ENCODE measurements around the gene GOLPH3L. TPM values are rescaled to one million over a fixed set of nuclear protein-coding genes. Genes with fewer than 3 reads are reported as not detected.
"Not testable (repeated sequence)": the region's sequence is repeated elsewhere in the genome, so short reads cannot be mapped to it uniquely, and the experiment has no call there.

Gene GOLPH3L
- total and polyA plus RNA-seq, 2 donors (not counting 1 experiment from before 2014, with no cell fraction given): 7.4 to 25.3 TPM

- Histone ChIP-seq H3K9ac (ENCODE audit: low read length) (no peak overlapping the region), H3K4me3 (ENCODE audit: control extremely low read depth in 1 of 5, extremely low read depth in 1 of 5, insufficient read depth in 1 of 5, low read depth in 2 of 5, low read length in 4 of 5) (no peak overlapping the region), H3K36me3 (replicated peaks in 1 of 2; ENCODE audit: control extremely low read depth in 1 of 2, control insufficient read depth in 1 of 2, extremely low read depth in 1 of 2, insufficient read depth in 2 of 2, low read length in 1 of 2) (peaks cover 4 to 58% of the 10 kb centered on the region in 2 experiments), H4K20me1 (ENCODE audit: control insufficient read depth, insufficient read depth, low read length, poor library complexity, severe bottlenecking) (no peaks in the 10 kb centered on the region), H3K27ac (ENCODE audit: low read length in 2 of 2) (no peak overlapping the region), H3K4me2 (replicated peaks; ENCODE audit: low read depth, low read length, poor library complexity, severe bottlenecking) (no peak overlapping the region), H3K9me3 (ENCODE audit: control extremely low read depth in 1 of 3, control insufficient read depth in 2 of 3, insufficient read depth in 1 of 3, low read length in 2 of 3) (no peaks in the 10 kb centered on the region), H3K27me3 (replicated peaks in 1 of 4; ENCODE audit: control extremely low read depth in 1 of 4, control insufficient read depth in 3 of 4, insufficient read depth in 4 of 4, low read length in 3 of 4) (no peaks in the 10 kb centered on the region), H2AFZ (ENCODE audit: insufficient read depth, low read depth, low read length, poor library complexity, severe bottlenecking) (no peak overlapping the region), H3K79me2 (ENCODE audit: control insufficient read depth, insufficient read depth, low read length) (peaks cover 56% of the 10 kb centered on the region), H3K4me1 (ENCODE audit: control insufficient read depth in 2 of 2, insufficient read depth in 2 of 2, low read length in 2 of 2) (peaks cover 28 to 33% of the 10 kb centered on the region in 2 donors)
- no peak overlapping the region for H3K27ac Mint-ChIP-seq
- ChIA-PET CTCF (interaction anchor here (1.2 to 23.2 kb wide), 3 partner anchors 46 to 65 kb away, joined by 4 to 661 read pairs (median 5); partner anchors contain the start of gene MCL1), POLR2A (no interaction called here)
- no peak overlapping the region for H3K4me3 Mint-ChIP-seq
- H3K4me1 Mint-ChIP-seq: peaks cover 28% of the 10 kb centered on the region
- ATAC-seq (ENCODE audit: low read depth) (no peak), DNase-seq (no peak)
- no peaks in the 10 kb centered on the region for H3K27me3 Mint-ChIP-seq
- H3K9me3 Mint-ChIP-seq (ENCODE audit: insufficient read depth): no peaks in the 10 kb centered on the region
- intact Hi-C loops (cut with micrococcal nuclease): loop anchor here (5.0 kb wide), 2 partner anchors 141 to 301 kb away; partner anchors contain the start of genes CTSS and SETDB1
- TF ChIP-seq, protein P1, sequence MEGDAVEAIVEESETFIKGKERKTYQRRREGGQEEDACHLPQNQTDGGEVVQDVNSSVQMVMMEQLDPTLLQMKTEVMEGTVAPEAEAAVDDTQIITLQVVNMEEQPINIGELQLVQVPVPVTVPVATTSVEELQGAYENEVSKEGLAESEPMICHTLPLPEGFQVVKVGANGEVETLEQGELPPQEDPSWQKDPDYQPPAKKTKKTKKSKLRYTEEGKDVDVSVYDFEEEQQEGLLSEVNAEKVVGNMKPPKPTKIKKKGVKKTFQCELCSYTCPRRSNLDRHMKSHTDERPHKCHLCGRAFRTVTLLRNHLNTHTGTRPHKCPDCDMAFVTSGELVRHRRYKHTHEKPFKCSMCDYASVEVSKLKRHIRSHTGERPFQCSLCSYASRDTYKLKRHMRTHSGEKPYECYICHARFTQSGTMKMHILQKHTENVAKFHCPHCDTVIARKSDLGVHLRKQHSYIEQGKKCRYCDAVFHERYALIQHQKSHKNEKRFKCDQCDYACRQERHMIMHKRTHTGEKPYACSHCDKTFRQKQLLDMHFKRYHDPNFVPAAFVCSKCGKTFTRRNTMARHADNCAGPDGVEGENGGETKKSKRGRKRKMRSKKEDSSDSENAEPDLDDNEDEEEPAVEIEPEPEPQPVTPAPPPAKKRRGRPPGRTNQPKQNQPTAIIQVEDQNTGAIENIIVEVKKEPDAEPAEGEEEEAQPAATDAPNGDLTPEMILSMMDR (IDR thresholded peaks at IDR 0.05): no peak
- TF ChIP-seq EZH2 (IDR thresholded peaks at IDR 0.05; ENCODE audit: borderline replicate concordance, insufficient read depth, low read depth, low read length, poor library complexity, severe bottlenecking): no peak
- no CpG with 5 or more reads among the region's 2 CpGs for WGBS (ENCODE audit: insufficient coverage)
These were observed 70.8 kb downstream of the GOLPH3L start for GRCh38 chr1:150626150-150626549.

- H3K9ac ChIP-seq (ENCODE audit: low read length); H3K4me3 Mint-ChIP-seq; H3K4me2 ChIP-seq (replicated peaks; ENCODE audit: low read depth, low read length, poor library complexity, severe bottlenecking); H2AFZ ChIP-seq (ENCODE audit: insufficient read depth, low read depth, low read length, poor library complexity, severe bottlenecking); intact Hi-C loops (cut with micrococcal nuclease); H3K27me3 Mint-ChIP-seq; ATAC-seq (ENCODE audit: low read depth); H3K9me3 ChIP-seq (ENCODE audit: control extremely low read depth in 1 of 3, control insufficient read depth in 2 of 3, insufficient read depth in 1 of 3, low read length in 2 of 3); H3K27me3 ChIP-seq (replicated peaks in 1 of 4; ENCODE audit: control extremely low read depth in 1 of 4, control insufficient read depth in 3 of 4, insufficient read depth in 4 of 4, low read length in 3 of 4); H4K20me1 ChIP-seq (ENCODE audit: control insufficient read depth, insufficient read depth, low read length, poor library complexity, severe bottlenecking); DNase-seq; H3K4me3 ChIP-seq (ENCODE audit: control extremely low read depth in 1 of 5, extremely low read depth in 1 of 5, insufficient read depth in 1 of 5, low read depth in 2 of 5, low read length in 4 of 5); H3K27ac ChIP-seq (ENCODE audit: low read length in 2 of 2); H3K9me3 Mint-ChIP-seq (ENCODE audit: insufficient read depth): not testable (repeated sequence)
- WGBS (ENCODE audit: insufficient coverage): no CpG with 5 or more reads among the region's 1 CpG
- CTCF ChIA-PET: interaction anchor here (0.7 to 23.2 kb wide), 2 partner anchors 8 to 63 kb away, joined by 3 to 661 read pairs; no protein-coding TSS in a partner anchor
- peaks cover 4 to 68% of the 10 kb centered on the region in 2 experiments for H3K36me3 ChIP-seq (replicated peaks in 1 of 2; ENCODE audit: control extremely low read depth in 1 of 2, control insufficient read depth in 1 of 2, extremely low read depth in 1 of 2, insufficient read depth in 2 of 2, low read length in 1 of 2)
- H3K79me2 ChIP-seq (ENCODE audit: control insufficient read depth, insufficient read depth, low read length): peaks cover 62% of the 10 kb centered on the region
- H3K4me1 Mint-ChIP-seq: peaks cover 35% of the 10 kb centered on the region
- peaks cover 36 to 41% of the 10 kb centered on the region in 2 donors for H3K4me1 ChIP-seq (ENCODE audit: control insufficient read depth in 2 of 2, insufficient read depth in 2 of 2, low read length in 2 of 2)
- POLR2A ChIA-PET: interaction anchor here (0.6 kb wide), 1 partner anchor 65 kb away, joined by 4 read pairs; no protein-coding TSS in a partner anchor
- peak overlapping the region; percentile 54 for H3K27ac Mint-ChIP-seq
These were observed 72.4 kb downstream of the GOLPH3L start for GRCh38 chr1:150624546-150624945.

DNA sequence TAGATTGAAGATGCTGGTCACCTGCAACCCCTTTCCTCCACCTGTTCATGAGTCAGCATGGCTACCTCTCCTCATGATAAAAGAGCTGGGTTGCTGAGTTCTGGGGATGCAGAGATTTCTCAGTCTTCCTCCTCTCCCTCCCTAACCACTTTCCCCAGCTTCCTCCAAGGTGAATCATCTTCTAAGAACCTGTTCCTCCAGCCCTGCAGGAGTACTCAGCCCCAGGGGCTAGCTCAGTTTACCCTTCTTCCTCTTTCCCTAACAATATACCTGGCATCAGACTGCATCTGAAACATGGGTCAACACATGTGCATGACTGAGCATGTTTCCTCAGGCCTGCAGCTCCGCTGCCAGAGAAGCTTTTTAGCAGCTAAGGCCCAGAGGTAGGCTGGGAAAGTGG, 72.8 kb downstream of the GOLPH3L start:
- H4K20me1 ChIP-seq (ENCODE audit: control insufficient read depth, insufficient read depth, low read length, poor library complexity, severe bottlenecking); DNase-seq; H3K27me3 Mint-ChIP-seq; H3K9me3 Mint-ChIP-seq (ENCODE audit: insufficient read depth); H3K27ac ChIP-seq (ENCODE audit: low read length in 2 of 2); H2AFZ ChIP-seq (ENCODE audit: insufficient read depth, low read depth, low read length, poor library complexity, severe bottlenecking); H3K4me3 ChIP-seq (ENCODE audit: control extremely low read depth in 1 of 5, extremely low read depth in 1 of 5, insufficient read depth in 1 of 5, low read depth in 2 of 5, low read length in 4 of 5); H3K27ac Mint-ChIP-seq; H3K27me3 ChIP-seq (replicated peaks in 1 of 4; ENCODE audit: control extremely low read depth in 1 of 4, control insufficient read depth in 3 of 4, insufficient read depth in 4 of 4, low read length in 3 of 4); intact Hi-C loops (cut with micrococcal nuclease); H3K9ac ChIP-seq (ENCODE audit: low read length); ATAC-seq (ENCODE audit: low read depth); H3K4me2 ChIP-seq (replicated peaks; ENCODE audit: low read depth, low read length, poor library complexity, severe bottlenecking); H3K4me3 Mint-ChIP-seq; H3K9me3 ChIP-seq (ENCODE audit: control extremely low read depth in 1 of 3, control insufficient read depth in 2 of 3, insufficient read depth in 1 of 3, low read length in 2 of 3); POLR2A ChIA-PET: not testable (repeated sequence)
- Histone ChIP-seq H3K4me1 (ENCODE audit: control insufficient read depth in 2 of 2, insufficient read depth in 2 of 2, low read length in 2 of 2) (peaks cover 37 to 44% of the 10 kb centered on the region in 2 donors), H3K36me3 (replicated peaks in 1 of 2; ENCODE audit: control extremely low read depth in 1 of 2, control insufficient read depth in 1 of 2, extremely low read depth in 1 of 2, insufficient read depth in 2 of 2, low read length in 1 of 2) (peaks cover 7 to 73% of the 10 kb centered on the region in 2 experiments), H3K79me2 (ENCODE audit: control insufficient read depth, insufficient read depth, low read length) (peaks cover 62% of the 10 kb centered on the region)
- no CpG with 5 or more reads among the region's 1 CpG for WGBS (ENCODE audit: insufficient coverage)
- CTCF ChIA-PET: interaction anchor here (0.7 to 23.2 kb wide), 2 partner anchors 8 to 63 kb away, joined by 3 to 661 read pairs; no protein-coding TSS in a partner anchor
- peaks cover 39% of the 10 kb centered on the region for H3K4me1 Mint-ChIP-seq
